Mucosa of descending colon (tissue), 3 donors: ENCODE measurements around the gene FBXO36. TPM values are rescaled to one million over a fixed set of nuclear protein-coding genes. Genes with fewer than 3 reads are reported as not detected.

Experiments
- ATAC-seq: fragments of 200-7000 bp; cut with Tn5 transposase; one replicate; pipeline ENCODE4 v1.9.1; 2020; ENCODE audit warnings: mild to moderate bottlenecking, moderate library complexity
- DNase-seq, 3 donors: peaks; one replicate each; pipeline ENCODE4 v3.0.0-alpha.2; 2020
- H3K36me3 ChIP-seq: fragments of 200-600 bp; one replicate; pipeline ENCODE4 v1.8.0; 2021; ENCODE audit warnings: low read depth, mild to moderate bottlenecking
- H3K4me1 ChIP-seq: fragments of 200-600 bp; one replicate; pipeline ENCODE4 v1.8.0; 2021; ENCODE audit warnings: low read depth, mild to moderate bottlenecking
- H3K4me3 ChIP-seq: fragments of 200-600 bp; one replicate; pipeline ENCODE4 v1.8.0; 2021; ENCODE audit warnings: mild to moderate bottlenecking
- H3K9me3 ChIP-seq: fragments of 200-600 bp; one replicate; pipeline ENCODE4 v1.8.0; 2021; ENCODE audit warnings: mild to moderate bottlenecking
- CTCF ChIP-seq: fragments of 200-600 bp; IDR thresholded peaks from one replicate; pipeline ENCODE4 v1.8.0; 2022; ENCODE audit warnings: antibody characterized with exemption, mild to moderate bottlenecking
- intact Hi-C, 2 donors: fragments of 100-400 bp; cut with DNase I in 1 of 2; cut with micrococcal nuclease in 1 of 2; formaldehyde crosslinking; loops; one replicate each; pipeline versions ENCODE4 v1.11.0 to v1.11.1; 2022; cut with DNase I, micrococcal nuclease
- total RNA-seq, 3 donors: library from RNA; stranded (reverse); fragmentation: NEBNext Ultra II Directional in 2 of 3; extraction: Animal tissue kit (Norgen Biotek cat#: 25700) in 2 of 3; gene quantifications; one replicate each; pipeline versions ENCODE4 v1.2.1 to v1.2.4, GENCODE V29; 2021 to 2023
- donor health status: DM: no; HTN: no; CAD: no; lungs with moderate emphysema.
- donor health status: DM: no; HTN: no; CAD: no.
- donor health status: DM: no; HTN: yes; CAD: no.

The FBXO36 gene
- total RNA-seq, 3 donors from 2014 or later: 1.6 to 2.4 (median 2.1) TPM

- DNase-seq (no peak), ATAC-seq (no peak)
- no peak for TF ChIP-seq CTCF
- Histone ChIP-seq H3K36me3 (no peaks in the 10 kb centered on the region), H3K4me3 (no peak overlapping the region), H3K4me1 (no peaks in the 10 kb centered on the region), H3K9me3 (no peaks in the 10 kb centered on the region)
- intact Hi-C loops: no loop called here
Measured at GRCh38 chr2:230052299-230052698, 130.0 kb downstream of the FBXO36 start.

GRCh38 chr2:230053753-230054478, 131.6 kb downstream of the FBXO36 start:
- ATAC-seq: no peak
- DNase-seq: no peak
- Histone ChIP-seq H3K4me3 (no peak overlapping the region), H3K9me3 (no peaks in the 10 kb centered on the region), H3K36me3 (no peaks in the 10 kb centered on the region), H3K4me1 (no peaks in the 10 kb centered on the region)
- intact Hi-C loops: no loop called here
- TF ChIP-seq CTCF: no peak

DNA sequence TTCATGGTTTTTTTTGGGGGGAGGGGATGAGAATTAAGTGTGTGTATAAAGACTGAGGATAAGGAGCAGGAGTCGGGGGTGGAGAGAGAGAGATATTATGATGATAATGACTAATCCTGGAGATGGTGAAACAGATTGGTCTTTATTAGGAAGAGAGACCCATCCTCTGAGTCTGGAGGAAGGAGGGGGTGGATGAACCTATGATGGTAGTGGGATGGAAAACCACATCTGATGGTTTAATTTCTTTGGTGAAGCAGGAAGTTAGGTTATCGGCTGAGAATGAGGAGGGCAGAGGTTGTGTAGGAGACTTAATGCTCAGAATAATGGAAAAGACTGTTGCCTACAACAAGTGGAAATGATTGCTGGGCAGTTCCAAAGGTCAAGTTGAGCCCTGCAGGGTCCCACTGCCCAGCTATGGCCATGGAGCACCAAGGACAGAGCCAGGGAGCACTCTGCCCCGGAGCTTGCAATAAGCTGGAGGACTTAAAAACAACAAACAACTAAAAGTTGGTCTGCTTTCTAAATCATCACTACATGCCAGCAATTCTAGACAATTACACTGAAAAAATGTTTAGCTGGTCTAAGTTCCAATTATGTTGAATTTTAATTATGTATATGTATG, 138.5 kb downstream of the FBXO36 start:
- DNase-seq (no peak), ATAC-seq (no peak)
- Histone ChIP-seq H3K4me3 (no peak overlapping the region), H3K36me3 (no peaks in the 10 kb centered on the region), H3K9me3 (no peaks in the 10 kb centered on the region), H3K4me1 (no peaks in the 10 kb centered on the region)
- no peak for TF ChIP-seq CTCF
- intact Hi-C loops: no loop called here

Other genes with a start within 250 kb of the FBXO36 start
- gene DNER, start 207.9 kb upstream of the FBXO36 start, total RNA-seq: 1 to 10 TPM in 1 of 3 donors, under 1 TPM in 2; 0.55 to 8.4 (median 0.99) TPM
- gene TRIP12, start 494 bp upstream of the FBXO36 start, total RNA-seq: 100 to 1,000 TPM; 196 to 240 (median 202) TPM
- 10 to 100 TPM in 1 of 3 donors, 1 to 10 TPM in 2; 1.4 to 12.5 (median 3.4) TPM for gene SLC16A14, start 146.4 kb downstream of the FBXO36 start, total RNA-seq